GM18520 (cell line): Measurements from ENCODE around the gene INF2.

Experiments
- ATAC-seq: cut with Tn5 transposase; IDR thresholded peaks from one replicate; pipeline ENCODE4 v1.9.1; 2021; ENCODE audit not compliant: unreplicated experiment

INF2 gene

DNA sequence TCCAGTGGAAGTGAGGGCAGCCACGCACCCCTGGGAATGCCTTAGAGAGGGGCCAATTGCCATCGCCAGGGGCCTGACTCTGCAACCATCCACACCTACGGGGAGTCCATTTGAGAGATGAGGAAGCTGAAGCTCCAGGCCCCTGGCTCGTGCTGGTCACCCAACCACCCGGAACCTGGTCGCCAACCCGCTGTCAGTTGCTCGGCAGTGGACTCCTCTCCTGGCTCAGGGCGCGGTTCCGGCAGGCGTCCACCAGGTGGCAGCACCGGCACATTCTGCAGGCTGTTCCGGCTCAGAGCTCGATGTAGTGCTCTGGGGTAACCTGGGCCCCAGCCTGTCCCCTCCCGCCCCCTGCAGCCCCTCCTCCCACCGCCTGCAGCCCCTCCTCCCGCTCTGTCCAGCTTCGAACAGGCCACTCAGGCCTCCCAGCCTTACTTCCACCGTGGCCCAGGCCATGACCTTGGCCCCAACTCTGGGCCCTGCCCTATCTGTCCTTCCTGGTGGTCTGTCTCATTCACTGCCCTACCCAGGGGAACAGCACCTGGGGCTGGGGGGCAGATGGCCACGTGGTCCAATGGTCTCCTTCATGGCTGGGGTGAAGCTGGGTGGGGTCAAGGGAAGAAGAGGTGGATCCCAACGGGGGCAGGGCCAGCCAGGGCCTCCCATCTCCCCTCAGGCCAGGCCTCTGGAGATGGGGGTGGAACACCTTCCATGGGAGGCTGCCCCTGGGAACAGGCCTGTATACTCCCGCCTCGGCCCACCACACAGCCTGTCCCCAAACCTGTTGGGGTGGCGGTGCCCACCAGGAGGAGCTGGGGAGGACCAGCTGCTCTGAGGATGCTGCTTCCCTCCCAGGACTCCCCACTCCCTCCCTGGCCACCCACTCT is 79.3 kb downstream of the INF2 start:
- ATAC-seq = no peak

DNA sequence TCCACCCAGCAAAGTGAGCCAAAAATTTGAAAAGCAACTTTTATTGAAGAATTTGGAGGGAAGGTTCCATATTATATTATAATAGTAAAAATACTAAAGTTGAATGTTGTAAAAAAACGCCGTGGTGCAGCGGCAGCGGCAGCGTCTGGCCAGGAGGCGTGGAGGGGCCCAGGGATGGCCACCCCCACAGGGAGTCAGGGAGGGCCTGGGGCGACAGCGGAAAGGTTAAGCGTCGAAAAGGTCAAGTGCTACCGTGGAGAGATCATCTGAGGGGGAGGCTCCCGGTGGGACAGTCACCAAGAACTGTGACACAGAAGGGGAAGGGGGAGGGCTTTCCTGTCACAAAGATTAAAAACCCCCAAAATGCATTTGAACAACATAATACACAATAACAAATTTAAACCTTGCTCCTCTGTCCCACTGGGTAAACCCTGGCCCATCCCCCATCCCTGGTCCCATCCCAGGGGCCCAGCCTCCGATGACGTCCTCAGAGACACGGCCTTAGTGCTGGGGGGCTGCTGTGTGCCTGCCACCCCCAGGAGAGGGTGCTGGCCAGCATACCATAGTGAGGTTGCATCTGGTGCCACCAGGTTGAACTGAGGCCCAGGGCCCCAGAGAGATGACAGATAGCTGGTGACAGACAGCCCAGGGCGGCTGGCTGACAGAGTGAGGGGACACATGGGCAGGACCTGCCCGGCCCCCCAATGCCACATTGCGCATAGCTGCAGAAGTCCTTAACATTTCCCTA is 80.1 kb downstream of the INF2 start:
- ATAC-seq = no peak

DNA sequence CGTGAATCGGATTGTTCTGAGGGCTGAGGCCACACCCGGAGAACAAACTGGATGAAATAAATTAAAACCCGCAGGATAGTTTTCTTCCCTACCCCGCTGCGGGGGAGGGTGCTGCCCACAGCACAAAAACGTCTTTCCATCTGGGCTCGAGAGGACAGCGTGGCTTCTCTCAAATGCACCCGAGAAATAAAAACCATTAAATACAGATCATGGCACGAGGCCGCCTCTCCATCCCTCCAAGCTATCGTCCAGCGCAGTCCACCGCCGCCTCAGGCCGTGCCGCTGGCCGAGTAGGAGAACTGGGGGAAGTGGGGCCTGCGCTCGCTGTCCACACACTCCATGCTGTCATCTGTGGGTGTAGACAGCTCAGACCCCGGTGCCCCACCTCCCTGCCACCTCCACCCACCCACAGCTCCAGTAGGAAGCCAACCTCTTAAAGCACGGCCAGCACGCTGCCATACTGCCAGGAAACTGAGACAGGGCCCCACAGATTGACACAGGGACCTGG is 80.7 kb downstream of the INF2 start:
- no peak for ATAC-seq

DNA sequence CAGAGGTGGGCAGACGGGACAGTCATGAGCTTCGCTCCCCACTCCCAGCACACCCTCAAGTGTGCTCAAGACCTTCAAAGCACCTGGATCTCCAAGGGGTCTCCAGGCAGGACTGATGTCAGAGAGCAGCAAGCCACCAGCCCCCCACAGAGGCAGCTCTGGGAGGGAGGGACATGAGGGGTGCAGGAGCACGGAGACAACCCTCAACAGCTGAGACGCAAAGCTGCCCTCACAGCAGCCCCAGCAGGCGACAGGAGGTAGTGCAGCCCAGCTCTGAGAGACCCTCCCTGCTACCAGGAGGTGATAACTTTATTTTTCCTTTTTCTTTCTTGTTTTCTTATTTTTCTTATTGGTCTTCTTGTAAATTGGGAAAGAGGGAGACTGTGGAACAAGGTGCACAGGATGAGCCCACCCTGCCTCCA is 81.4 kb downstream of the INF2 start:
- no peak for ATAC-seq

DNA sequence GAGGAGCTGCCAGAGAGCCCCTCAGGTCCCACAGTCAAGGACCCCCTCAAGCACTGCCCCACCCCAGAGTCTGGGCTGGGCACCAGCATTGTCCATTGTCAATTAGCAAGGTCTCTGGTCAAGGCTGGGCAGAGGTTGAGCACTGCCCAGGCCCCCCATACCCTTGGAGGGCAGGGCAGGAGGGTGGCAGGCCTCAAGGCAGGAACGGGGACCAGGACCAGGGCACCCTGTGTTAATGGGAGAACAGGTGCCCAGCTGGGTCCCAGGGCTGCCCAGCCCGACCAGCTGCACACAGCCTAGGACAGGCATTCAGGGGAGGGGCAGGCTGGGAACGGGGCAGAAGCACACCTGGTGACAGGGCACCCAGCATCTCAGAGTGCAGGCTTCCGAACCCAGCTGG is 82.0 kb downstream of the INF2 start:
- ATAC-seq = no peak
